ENCODE data around the gene PIH1D2. TPM values are rescaled to one million over a fixed set of nuclear protein-coding genes. Genes with fewer than 3 reads are reported as not detected.

The PIH1D2 gene
- total and polyA plus RNA-seq, 10 of the 15 experiments (the other 5 are each of a cell fraction or from before 2014, with no cell fraction given), result 0.51 to 3.0 (median 1.5) TPM

DNA sequence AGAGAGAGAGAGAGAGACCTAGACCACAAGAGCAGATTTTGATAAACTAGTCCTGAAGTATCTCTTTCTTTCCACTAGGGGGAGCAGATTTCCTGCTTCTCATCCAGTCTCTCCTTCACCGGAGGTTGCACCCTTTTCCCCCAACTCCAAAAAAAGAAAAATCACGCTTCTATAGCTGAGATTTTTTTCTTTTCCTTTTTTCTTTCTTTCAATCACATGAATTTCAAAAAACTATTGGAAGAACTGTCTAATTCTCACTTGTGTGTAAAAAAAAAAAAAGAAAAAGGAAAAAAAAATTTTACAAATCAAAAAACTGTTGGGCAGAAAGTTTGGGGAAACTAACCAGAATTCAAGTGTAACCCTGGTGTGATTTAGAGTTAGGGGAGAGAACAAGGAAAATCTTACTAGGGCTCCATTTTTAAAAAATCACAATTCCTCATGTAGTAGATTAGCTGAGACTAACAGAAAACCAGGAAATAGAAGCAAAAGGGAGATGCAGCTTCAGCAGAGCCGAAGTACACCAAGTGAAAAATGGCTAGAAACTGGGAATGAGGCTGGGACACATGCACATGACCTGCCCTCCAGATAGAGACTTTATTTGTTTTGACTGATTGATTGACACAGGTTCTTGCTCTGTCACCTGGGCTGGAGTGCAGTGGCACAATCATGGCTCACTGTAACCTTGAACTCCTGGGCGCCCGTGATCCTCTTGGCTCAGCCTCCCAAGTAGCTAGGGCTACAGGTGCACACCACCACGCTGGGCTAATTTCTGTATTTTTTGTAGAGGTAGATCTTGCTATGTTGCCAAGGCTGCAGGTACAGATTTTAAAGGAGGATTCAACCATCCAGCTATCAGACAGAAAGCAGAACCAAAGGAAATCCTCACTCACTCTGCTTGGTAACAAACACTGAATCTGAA, 40.0 kb upstream of the PIH1D2 start:
- Histone ChIP-seq H2AFZ (ENCODE audit: control insufficient read depth, low read depth, low read length) (peak overlapping the region; percentile 39), H3K36me3 (ENCODE audit: control insufficient read depth in 2 of 2, insufficient read depth in 2 of 2, low read length in 1 of 2) (no peaks in the 10 kb centered on the region), H3K9ac (ENCODE audit: control insufficient read depth, insufficient read depth, low read length) (no peak overlapping the region), H3K79me2 (ENCODE audit: control insufficient read depth, insufficient read depth, low read length) (no peaks in the 10 kb centered on the region), H3K4me3 (no peak overlapping the region), H4K20me1 (ENCODE audit: control insufficient read depth, insufficient read depth) (no peaks in the 10 kb centered on the region), H3K9me3 (replicated peaks; ENCODE audit: control insufficient read depth, insufficient read depth, low read length) (no peaks in the 10 kb centered on the region), H3K4me2 (ENCODE audit: control insufficient read depth, insufficient read depth) (no peak overlapping the region), H3K4me1 (ENCODE audit: control insufficient read depth, insufficient read depth, low read length) (no peaks in the 10 kb centered on the region; the same call in 1 of the 2 replicates), H3K27ac (ENCODE audit: control insufficient read depth, insufficient read depth) (no peak overlapping the region), H3K27me3 (replicated peaks in 1 of 2; ENCODE audit: control insufficient read depth in 2 of 2, insufficient read depth in 2 of 2, low read length in 1 of 2) (no peaks in the 10 kb centered on the region)
- ATAC-seq (peak; percentile 74), DNase-seq (ENCODE audit: low read depth, low spot score) (no peak), FAIRE-seq (no peak)
- TF ChIP-seq, protein P1, sequence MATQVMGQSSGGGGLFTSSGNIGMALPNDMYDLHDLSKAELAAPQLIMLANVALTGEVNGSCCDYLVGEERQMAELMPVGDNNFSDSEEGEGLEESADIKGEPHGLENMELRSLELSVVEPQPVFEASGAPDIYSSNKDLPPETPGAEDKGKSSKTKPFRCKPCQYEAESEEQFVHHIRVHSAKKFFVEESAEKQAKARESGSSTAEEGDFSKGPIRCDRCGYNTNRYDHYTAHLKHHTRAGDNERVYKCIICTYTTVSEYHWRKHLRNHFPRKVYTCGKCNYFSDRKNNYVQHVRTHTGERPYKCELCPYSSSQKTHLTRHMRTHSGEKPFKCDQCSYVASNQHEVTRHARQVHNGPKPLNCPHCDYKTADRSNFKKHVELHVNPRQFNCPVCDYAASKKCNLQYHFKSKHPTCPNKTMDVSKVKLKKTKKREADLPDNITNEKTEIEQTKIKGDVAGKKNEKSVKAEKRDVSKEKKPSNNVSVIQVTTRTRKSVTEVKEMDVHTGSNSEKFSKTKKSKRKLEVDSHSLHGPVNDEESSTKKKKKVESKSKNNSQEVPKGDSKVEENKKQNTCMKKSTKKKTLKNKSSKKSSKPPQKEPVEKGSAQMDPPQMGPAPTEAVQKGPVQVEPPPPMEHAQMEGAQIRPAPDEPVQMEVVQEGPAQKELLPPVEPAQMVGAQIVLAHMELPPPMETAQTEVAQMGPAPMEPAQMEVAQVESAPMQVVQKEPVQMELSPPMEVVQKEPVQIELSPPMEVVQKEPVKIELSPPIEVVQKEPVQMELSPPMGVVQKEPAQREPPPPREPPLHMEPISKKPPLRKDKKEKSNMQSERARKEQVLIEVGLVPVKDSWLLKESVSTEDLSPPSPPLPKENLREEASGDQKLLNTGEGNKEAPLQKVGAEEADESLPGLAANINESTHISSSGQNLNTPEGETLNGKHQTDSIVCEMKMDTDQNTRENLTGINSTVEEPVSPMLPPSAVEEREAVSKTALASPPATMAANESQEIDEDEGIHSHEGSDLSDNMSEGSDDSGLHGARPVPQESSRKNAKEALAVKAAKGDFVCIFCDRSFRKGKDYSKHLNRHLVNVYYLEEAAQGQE (IDR thresholded peaks at IDR 0.05; ENCODE audit: low read depth, low read length), result no peak
- TF ChIP-seq RAD21 (IDR thresholded peaks at IDR 0.05; ENCODE audit: insufficient read depth, low read depth, low read length), result peak; percentile 69
- TF ChIP-seq, protein P2, sequence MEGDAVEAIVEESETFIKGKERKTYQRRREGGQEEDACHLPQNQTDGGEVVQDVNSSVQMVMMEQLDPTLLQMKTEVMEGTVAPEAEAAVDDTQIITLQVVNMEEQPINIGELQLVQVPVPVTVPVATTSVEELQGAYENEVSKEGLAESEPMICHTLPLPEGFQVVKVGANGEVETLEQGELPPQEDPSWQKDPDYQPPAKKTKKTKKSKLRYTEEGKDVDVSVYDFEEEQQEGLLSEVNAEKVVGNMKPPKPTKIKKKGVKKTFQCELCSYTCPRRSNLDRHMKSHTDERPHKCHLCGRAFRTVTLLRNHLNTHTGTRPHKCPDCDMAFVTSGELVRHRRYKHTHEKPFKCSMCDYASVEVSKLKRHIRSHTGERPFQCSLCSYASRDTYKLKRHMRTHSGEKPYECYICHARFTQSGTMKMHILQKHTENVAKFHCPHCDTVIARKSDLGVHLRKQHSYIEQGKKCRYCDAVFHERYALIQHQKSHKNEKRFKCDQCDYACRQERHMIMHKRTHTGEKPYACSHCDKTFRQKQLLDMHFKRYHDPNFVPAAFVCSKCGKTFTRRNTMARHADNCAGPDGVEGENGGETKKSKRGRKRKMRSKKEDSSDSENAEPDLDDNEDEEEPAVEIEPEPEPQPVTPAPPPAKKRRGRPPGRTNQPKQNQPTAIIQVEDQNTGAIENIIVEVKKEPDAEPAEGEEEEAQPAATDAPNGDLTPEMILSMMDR (IDR thresholded peaks at IDR 0.05 in 2 of 3, conservative IDR thresholded peaks at IDR 0.05 in 1 of 3; ENCODE audit: control insufficient read depth in 2 of 3, extremely low read depth in 1 of 3, insufficient read depth in 1 of 3, low read depth in 3 of 3, low read length in 3 of 3), result peak; percentile 53 to 70 (median 59)
- TF ChIP-seq SMC3 (IDR thresholded peaks at IDR 0.05; ENCODE audit: borderline replicate concordance, low read length), result peak; percentile 13; the same call in 1 of the 2 replicates
- TF ChIP-seq RUNX3 (IDR thresholded peaks at IDR 0.05; ENCODE audit: low read length), result peak; percentile 19; the same call in 1 of the 2 replicates
- RAD21 ChIA-PET (ENCODE audit: unreplicated experiment), result interaction anchor here (0.7 to 2.7 kb wide), 4 partner anchors 26 to 167 kb away, joined by 3 to 16 read pairs (median 6); partner anchors contain the start of gene BCO2
- intact Hi-C loops (cut with micrococcal nuclease; ENCODE audit: unreplicated experiment), result loop anchor here (1.0 to 5.0 kb wide), 2 partner anchors 64 to 167 kb away; partner anchors contain the start of gene BCO2
- in situ Hi-C loops (cut with MboI), result loop anchor here (5.0 kb wide), 1 partner anchor 169 kb away; no protein-coding TSS in a partner anchor
- no TSS peak for BruUV-seq (replicated peaks)
- POLR2A ChIA-PET, result interaction anchor here (0.6 kb wide), 1 partner anchor 9 kb away, joined by 3 read pairs; no protein-coding TSS in a partner anchor
- SMC1A ChIA-PET (ENCODE audit: uncharacterized antibody, unreplicated experiment), result interaction anchor here (0.7 to 4.0 kb wide), 15 partner anchors 10 to 457 kb away, joined by 3 to 29 read pairs (median 3); no protein-coding TSS in a partner anchor
- WGBS (ENCODE audit: insufficient coverage, insufficient replicate concordance, low lambda C conversion rate, missing lambda C conversion rate), result 48% methylated on average over 6 of the region's 6 CpGs
- CTCF ChIA-PET, result interaction anchor here (0.6 to 8.9 kb wide), 33 partner anchors 8 to 438 kb away, joined by 3 to 121 read pairs (median 5); partner anchors contain the start of genes BCO2, DLAT, SDHD and TIMM8B

All from GM12878 (cell line).